ENCODE results near the gene LMAN2.
A peak's percentile ranks its signal among the peaks of the same experiment; 100 is the strongest.

Gene LMAN2

DNA sequence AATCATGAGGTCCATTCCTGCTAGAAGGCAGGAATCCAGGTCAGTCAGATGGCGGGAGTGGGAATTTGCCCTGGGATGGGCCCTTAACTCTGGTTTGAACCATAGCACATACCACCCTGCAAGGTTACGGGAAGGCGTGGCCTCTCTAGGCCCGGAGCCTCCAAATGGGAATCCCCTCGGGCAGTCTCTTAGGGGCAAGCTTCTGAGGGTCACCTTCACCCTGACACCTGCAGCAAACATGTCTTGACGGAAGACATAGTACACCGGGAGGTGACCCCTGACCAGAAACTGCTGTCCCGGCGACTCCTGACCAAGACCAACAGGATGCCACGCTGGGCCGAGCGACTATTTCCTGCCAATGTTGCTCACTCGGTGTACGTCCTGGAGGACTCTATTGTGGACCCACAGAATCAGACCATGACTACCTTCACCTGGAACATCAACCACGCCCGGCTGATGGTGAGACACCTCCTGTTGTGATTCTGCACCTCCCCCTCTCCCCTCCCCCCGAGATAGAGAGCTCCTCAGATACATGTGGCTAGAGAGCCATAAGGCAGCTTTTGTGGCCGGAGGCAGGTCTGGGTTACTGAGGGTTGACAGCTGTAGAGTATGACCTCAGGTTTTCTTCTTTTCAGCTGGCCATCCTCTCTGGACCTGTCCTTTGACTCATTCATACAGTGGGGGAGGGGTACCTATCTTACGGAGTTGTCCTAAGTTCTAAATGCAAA lies 46.9 kb downstream of the LMAN2 start:
- ATAC-seq = no peak

DNA sequence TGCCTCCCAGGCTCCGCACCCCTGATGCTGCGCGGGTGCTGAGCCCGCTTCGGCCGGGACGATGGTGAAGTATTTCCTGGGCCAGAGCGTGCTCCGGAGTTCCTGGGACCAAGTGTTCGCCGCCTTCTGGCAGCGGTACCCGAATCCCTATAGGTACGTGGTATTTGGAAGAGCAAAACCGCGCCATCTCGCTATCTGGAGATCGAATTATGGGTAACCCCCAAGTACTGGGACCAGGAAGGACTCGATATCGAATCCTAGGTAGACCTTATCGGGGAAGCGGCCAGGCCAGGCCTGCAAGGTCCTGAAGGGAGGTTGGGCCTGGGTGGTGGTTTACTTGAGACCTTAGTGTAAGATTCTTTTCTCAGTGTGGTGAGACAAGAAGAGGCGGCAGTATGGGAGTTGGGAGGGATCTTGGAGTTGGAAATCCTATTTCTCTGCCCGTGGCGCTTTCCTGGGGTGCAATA lies 47.5 kb downstream of the LMAN2 start:
- no peak for ATAC-seq

DNA sequence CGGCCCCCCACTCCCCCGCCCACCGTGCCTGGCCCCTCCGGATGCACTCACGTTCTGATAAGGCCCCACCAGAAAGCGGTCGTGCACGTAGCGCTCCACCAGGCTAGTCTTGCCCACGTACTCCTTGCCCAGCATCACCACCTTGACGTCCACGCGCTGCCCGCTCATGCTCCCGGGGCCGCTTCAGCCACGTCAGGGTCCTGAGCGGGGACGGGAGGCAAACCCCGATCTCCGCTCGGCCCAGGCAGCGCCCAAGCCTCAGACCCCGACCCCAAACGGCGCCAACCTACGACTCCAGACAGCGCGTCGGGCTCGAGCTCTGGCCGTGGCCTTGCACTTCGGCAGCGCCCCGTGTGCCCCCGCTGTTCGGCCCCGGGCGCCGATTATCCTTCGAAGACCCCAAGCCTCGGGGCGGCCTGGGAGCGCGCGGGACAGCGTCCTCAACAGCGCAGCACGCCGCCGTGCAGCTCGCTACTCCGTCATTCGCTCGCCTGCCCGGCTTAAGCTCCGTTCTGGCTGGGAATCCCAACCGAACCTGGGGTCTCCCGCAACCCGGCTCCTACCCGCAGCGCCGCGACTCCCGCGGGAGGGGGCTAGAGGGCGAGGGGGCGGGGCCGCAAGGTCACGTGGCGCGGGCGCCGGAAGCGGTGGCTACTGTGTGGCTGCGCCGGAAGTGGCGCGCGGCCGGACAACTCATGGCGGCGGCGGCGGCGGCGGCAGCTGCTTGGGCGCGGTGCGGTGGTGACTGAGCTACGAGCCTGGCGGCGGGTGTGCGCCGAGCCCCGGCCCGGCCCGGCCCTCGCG lies 48.1 kb downstream of the LMAN2 start, which contains the start of the genes PRELID1 and RAB24:
Gene PRELID1 (plus strand): TSS at position 679 of the 804 bp plus-strand sequence. CDS start 187 bp downstream, outside the sequence.
Gene RAB24 (minus strand): TSS at position 599 of the 804 bp plus-strand sequence. CDS start 431 bp downstream, at position 168.
- peak; percentile 76 to 84 for ATAC-seq

DNA sequence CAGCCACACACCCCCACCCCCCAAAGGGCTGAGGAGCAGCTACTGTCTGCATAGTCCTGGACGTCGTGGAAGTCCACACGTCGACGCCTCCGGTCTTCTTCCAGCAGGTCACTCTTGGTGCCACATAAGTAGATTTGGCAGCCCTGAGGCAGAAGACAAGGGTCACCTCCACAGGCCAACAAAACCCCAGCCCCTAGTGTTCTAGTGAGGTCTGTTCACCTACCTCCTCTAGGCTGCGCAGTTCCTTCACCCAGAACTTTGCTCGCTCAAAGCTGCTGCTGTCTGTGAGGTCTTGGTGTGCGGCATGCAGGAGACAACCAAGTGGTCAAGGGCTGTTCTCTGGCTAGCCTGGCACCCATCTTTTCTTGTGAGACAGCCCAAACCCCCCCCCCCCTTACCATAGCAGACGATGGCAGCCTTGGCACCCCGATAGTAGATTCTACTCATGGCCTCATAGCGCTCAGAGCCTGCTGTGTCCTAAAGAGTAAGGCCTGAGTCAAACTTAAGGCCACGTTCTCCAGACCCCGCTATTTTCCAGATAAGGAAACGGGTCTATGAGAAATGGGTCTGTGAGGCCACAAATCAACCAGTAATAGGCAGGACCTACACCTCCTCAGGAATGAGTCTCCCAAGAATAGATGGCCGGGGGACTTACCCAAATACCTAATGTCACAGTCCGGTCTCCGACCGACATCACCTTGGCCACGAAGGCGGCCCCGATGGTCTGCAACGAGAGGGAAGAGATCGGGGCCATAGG lies 48.9 kb downstream of the LMAN2 start:
- ATAC-seq = no peak

DNA sequence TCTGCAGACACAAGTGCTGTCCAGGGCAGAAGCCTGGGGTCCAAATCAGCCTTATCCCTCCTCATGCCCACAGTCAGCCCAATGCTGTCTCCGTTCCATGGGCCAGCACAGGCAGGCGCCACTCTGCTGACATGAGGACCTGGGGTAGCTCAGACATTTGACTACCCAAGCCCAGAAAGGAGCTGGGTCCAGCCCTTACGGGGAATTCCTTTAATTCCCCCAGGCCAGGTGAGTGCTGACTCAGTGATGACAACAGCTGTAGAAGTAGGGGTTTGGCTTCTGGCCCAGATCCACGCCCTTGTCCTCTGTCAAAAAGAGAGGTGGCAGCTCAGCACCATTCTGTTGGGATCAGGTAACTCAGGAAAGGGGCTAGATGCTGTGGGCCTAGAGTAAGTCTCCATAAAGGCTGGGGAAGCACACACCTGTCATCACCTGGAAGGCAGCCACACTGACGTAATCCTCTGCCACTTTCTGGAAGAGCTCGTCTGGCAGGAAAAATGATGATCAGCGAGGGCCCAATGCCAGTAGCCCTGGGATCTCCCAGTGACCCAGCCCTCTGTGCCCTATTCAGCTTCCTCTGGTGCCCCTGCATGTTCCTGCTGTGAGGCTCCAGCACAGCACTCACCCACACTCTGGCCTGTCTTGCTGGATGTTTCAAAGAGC lies 49.8 kb downstream of the LMAN2 start:
- no peak for ATAC-seq

DNA sequence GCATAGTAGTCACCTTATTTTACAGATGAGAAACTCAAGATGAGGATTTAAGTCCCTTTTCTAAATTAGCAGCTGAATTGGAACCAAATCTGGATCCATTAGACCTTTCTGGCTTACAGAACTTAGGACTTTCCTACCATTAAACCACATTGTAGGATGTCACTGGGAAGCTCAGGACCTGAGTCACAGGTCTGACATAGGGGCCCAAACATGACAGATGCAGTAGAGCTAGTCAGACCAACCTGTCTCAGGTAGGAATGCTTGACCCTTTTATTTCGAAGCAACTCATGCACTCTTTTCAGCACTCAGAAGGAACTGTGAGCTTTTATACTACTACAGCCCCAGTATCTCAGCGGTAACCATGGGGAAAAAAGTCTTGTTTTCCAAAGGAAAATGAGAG lies 50.5 kb downstream of the LMAN2 start:
- ATAC-seq = no peak

DNA sequence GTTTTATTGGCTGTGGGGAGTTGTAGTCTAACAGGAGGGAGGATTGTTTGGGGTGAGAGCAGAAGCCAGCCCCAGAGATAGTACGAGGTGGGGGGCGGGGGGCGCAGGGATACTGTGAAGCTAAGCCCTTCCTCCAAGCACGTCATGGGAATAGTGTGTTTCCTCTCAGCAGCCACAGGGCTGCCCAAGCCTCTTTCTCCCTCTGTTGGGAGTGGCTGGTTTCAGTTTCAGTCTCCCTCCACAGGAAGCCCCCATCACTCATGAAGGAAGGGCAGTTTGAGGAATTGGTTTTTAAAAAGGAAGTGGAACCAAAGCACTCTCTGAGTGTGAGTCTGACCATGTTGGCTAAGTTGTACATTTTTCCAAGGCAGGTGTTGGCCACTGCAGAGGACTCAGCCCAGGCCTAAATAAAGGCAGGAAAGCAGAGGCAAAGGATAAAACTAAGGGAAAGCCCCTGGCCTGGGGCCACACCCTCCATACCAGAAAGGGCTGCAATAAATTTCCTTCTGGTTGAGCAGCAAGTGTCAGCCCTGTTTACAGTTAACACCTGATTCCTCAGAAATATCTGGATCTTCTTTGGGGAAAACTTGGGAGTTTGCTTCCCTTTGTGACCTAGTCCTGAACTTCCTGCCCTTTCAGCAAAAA lies 51.1 kb downstream of the LMAN2 start:
- ATAC-seq = peak; percentile 15 to 25

DNA sequence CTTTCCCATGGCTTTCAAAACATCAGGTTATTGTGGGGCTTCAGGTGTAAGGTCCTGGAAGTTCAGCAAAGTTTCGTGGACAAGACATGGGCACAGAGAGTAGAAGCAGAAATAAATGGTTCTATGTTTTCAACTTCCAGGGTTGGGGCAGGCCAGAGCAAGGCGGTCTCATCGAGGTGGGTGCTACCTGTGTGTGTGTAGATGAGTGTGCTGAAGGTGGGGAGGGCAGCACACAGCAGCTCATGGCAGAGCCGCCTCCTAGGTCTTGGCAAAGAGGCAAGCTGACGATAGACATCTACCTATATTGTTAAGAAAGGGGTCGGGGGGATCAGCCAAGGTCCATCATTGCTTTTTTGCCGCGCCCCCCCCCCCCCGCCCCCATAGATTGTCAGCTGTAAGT lies 51.8 kb downstream of the LMAN2 start:
- ATAC-seq = no peak

DNA sequence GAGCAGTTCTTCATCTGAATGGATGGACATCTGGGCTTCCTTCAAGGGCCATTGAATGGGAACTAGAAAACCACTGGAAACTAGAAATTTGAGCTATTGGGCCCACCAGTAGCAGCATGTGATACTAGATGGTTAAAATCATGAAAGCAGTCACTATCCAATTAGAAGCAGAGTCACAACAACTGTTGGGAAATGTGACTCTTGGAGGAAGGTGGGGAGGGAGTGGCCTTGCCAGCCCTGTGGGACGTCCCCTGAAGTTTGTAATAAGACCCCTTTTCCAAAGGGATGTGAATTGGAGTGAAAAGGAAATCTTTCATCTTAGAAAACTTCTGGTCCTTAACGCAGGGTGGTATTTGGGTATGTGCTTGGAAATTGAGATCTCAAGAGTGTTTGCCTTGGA lies 53.5 kb downstream of the LMAN2 start:
- ATAC-seq = no peak

DNA sequence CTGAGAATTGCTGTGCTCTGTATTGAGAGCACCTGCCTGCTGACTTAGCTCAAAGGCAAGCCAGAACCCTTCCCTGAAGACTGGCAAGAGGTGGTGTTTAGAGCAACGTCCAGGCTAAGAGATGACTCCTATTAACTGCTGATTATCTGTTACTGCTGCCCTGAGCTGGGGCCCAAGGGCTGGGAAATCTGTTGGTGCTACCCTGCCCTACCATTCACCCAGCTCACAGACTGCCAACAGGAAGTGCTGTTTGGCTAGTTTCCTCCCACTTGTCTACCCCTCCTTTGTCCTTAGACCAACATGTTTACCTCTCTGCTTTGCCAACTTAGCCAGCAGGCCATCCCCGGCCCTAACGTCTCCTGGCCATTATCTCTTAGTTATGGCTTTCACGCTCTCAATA lies 54.9 kb downstream of the LMAN2 start:
- no peak for ATAC-seq

DNA sequence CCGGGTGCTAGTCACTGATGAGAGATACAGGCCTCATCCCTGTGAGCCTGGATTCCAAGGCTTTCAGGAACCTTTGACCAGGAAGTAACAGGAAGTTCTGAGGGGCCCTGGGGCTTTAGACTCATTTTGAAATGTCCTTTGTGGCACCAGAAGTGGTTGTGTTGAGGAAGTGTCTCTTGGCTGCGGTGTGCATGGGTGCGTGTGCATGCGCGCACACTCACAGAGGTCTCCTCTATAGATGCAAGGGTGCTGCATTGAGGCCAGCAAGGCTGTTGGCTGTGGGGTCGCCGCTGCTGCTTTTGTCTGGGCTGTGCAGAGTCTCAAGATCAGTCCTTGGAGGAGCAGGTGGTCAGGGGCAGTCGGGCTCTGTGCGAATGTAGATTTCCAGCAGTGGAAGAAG lies 55.5 kb downstream of the LMAN2 start:
- no peak for ATAC-seq

DNA sequence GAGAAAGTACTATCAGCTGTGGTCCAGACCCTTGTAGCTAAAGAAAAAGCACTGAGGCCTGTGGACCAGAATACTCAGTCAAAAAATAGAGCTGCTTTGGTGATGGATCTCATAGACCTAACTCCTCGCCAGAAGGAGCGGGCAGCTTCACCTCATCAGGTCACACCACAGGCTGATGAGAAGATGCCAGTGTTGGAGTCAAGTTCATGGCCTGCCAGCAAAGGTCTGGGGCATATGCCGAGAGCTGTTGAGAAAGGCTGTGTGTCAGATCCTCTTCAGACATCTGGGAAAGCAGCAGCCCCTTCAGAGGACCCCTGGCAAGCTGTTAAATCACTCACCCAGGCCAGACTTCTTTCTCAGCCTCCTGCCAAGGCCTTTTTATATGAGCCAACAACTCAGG lies 56.8 kb downstream of the LMAN2 start:
- no peak for ATAC-seq

DNA sequence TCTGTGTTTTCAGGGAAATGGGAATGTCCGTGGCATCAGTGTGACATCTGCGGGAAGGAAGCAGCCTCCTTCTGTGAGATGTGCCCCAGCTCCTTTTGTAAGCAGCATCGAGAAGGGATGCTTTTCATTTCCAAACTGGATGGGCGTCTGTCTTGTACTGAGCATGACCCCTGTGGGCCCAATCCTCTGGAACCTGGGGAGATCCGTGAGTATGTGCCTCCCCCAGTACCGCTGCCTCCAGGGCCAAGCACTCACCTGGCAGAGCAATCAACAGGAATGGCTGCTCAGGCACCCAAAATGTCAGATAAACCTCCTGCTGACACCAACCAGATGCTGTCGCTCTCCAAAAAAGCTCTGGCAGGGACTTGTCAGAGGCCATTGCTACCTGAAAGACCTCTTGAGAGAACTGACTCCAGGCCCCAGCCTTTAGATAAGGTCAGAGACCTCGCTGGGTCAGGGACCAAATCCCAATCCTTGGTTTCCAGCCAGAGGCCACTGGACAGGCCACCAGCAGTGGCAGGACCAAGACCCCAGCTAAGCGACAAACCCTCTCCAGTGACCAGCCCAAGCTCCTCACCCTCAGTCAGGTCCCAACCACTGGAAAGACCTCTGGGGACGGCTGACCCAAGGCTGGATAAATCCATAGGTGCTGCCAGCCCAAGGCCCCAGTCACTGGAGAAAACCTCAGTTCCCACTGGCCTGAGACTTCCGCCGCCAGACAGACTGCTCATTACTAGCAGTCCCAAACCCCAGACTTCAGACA lies 57.5 kb downstream of the LMAN2 start:
- ATAC-seq = no peak

DNA sequence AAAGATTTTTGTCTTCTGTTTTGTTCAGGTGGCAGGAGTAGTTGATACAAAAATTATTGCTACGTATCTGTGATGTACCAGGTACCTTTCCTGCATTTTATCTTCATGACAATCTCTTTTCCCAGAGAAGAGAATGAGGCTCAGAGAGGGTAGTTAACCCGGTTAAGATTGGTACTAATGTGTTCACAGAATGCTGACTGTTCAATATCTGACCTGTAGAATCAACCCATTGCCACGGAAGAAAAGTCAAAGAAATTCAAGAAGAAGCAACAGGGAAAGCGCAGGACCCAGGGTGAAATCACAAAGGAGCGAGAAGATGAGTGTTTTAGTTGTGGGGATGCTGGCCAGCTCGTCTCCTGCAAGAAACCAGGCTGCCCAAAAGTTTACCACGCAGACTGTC lies 59.7 kb downstream of the LMAN2 start:
- ATAC-seq = no peak

DNA sequence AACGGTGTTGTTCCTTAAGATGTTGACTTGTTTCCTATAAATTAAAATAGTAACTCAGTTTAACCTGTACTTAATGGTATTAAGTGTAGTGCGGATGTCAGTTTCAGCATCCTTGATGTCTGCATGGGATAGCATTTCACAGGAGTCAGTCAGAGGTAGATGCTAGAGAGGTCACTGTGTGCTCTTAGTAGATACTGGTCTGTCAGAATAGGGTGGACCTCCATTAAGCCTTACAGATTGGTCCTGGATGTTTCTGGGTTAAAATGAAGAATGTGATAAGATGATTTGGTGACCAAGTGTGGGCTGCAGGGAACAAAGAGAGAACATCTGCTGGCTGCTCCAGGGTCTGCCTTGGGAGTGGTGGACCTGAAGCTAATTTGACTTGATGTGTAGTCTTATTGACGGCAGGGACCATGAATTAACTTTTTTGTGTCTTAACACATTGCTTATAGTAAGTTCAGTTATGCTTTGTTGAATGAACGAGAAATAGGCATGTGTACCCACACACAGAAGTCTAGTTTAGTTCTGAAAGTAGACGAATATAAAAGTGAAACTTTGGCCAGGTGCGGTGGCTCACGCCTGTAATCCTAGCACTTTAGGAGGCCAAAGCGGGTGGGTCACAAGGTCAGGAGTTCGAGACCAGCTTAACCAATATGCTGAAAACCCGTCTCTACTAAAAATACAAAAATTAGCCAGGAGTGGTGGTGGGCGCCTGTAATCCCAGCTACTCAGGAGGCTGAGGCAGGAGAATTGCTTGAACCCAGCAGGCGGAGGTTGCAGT lies 60.5 kb downstream of the LMAN2 start:
- ATAC-seq = no peak

DNA sequence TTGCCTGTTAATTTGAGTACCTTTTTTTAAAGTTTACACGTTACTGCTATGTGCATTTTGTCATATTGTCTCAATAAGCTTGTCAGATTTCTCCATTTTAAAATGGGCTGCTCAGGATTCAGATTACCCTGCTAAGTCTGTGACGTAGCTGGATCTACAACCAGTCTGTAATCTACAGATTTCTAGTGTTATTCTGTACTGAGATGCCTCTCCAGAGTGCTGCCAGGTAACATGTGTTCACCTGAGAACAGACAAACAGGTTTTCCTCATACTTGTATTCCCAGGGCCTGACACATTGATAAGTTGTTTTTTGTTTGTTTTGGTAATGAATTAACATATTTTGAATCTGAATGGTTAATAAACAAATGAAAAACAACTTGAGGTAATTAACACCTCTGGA lies 63.3 kb downstream of the LMAN2 start:
- ATAC-seq = no peak

All from activated CD4-positive, CD25-positive, alpha-beta regulatory T cell treated with anti-CD3 and anti-CD28 coated beads, Interleukin-2, amount 50 U/mL, for 24 hours (primary cell).